K562 (cell line): ENCODE data around the gene TDRD10. TPM values are rescaled to one million over a fixed set of nuclear protein-coding genes. Genes with fewer than 3 reads are reported as not detected.

ENCODE experiments used
- ATAC-seq: fragments of 200-7000 bp; cut with Tn5 transposase; 3 replicates; pipeline ENCODE4 v1.9.1; 2020; ENCODE audit warnings: moderate library complexity
- BruUV-seq: library from RNA; stranded (reverse); fragments of 400-500 nt; replicated peaks from 2 replicates; lab custom pipeline; 2021; lab: Mats Ljungman, UMichigan
- CTCF ChIA-PET: fragments of 300-600 bp; formaldehyde crosslinking; extraction: SDS; loops from one replicate; lab custom pipeline; 2021; ENCODE audit warnings: low intra/inter-chr PET ratio; lab: Yijun Ruan, JAX
- POLR2A ChIA-PET: fragments of 300-600, 350-650 bp; sonication (Branson Sonifier 250); formaldehyde crosslinking; extraction: SDS; loops from one replicate; lab custom pipeline; 2021; ENCODE audit warnings: antibody characterized with exemption, inconsistent platforms; lab: Yijun Ruan, JAX
- DNase-seq, 4 experiments: peaks; one replicate each; pipeline versions ENCODE4 v3.0.0 to v3.0.0-alpha.2; 2011 to 2018; ENCODE audit warnings: low spot score in 3 of 4, mixed read lengths in 3 of 4; ENCODE audit errors: extremely low read depth in 1 of 4
- FAIRE-seq: peaks from 2 replicates; lab custom pipeline; 2011; peaks lifted over from hg19 to GRCh38; lab: Jason Lieb, UNC
- H2AFZ ChIP-seq: 2 replicates; pipeline ENCODE4 v1.6.0; 2011; ENCODE audit warnings: low read depth, low read length, control low read depth, inconsistent platforms
- H3K27ac ChIP-seq: fragments of 200-600 bp; 3 replicates; pipeline ENCODE4 v1.8.0; 2011; ENCODE audit warnings: low read depth, mild to moderate bottlenecking, control low read depth, inconsistent platforms, low read length, moderate library complexity, mixed read lengths; ENCODE audit errors: extremely low read depth
- H3K27me3 ChIP-seq, 2 experiments: fragments of 300-600 bp in 1 of 2; 2 replicates in 1 of 2; 3 replicates in 1 of 2; pipeline versions ENCODE4 v1.6.0 to v1.8.0; 2011; ENCODE audit warnings: inconsistent platforms in 2 of 2, low read length in 2 of 2, mild to moderate bottlenecking in 1 of 2, mixed read lengths in 1 of 2, moderate library complexity in 1 of 2; ENCODE audit not compliant: control insufficient read depth in 2 of 2, insufficient read depth in 2 of 2
- H3K36me3 ChIP-seq: fragments of 300-600 bp; 3 replicates; pipeline ENCODE4 v1.8.0; 2011; ENCODE audit warnings: mild to moderate bottlenecking, low read length, inconsistent platforms; ENCODE audit not compliant: control insufficient read depth, insufficient read depth
- H3K4me1 ChIP-seq, 2 experiments: fragments of 200-600 bp in 1 of 2; replicated peaks in 1 of 2; 2 replicates in 1 of 2; 3 replicates in 1 of 2; pipeline versions ENCODE4 v1.5.1 to v1.8.0; 2011; ENCODE audit warnings: inconsistent platforms in 2 of 2, low read length in 2 of 2, mild to moderate bottlenecking in 1 of 2, mixed read lengths in 1 of 2, moderate library complexity in 1 of 2; ENCODE audit not compliant: control insufficient read depth in 2 of 2, insufficient read depth in 2 of 2
- H3K4me2 ChIP-seq: 2 replicates; pipeline ENCODE4 v1.6.1; 2011; ENCODE audit warnings: low read length, control low read depth, inconsistent platforms, mixed read lengths; ENCODE audit not compliant: insufficient read depth
- H3K4me3 ChIP-seq: fragments of 200-600 bp; sonication (generic), shearing (Covaris generic); 2 replicates; pipeline ENCODE4 v1.5.1; 2016; ENCODE audit warnings: control low read depth, inconsistent platforms
- H3K79me2 ChIP-seq: fragments of 200-600 bp; 3 replicates; pipeline ENCODE4 v1.8.0; 2011; ENCODE audit warnings: low read length, inconsistent platforms; ENCODE audit not compliant: control insufficient read depth, insufficient read depth
- H3K9ac ChIP-seq, 2 experiments: 2 replicates each; pipeline versions ENCODE4 v1.6.0 to v1.6.1; 2011; ENCODE audit warnings: low read depth in 2 of 2, low read length in 2 of 2, control low read depth in 1 of 2, inconsistent platforms in 1 of 2, mild to moderate bottlenecking in 1 of 2, mixed read lengths in 1 of 2; ENCODE audit not compliant: insufficient read depth in 1 of 2
- H3K9me1 ChIP-seq: one replicate; pipeline ENCODE4 v1.6.0; 2011; ENCODE audit warnings: inconsistent platforms, mild to moderate bottlenecking, low read length, moderate library complexity; ENCODE audit not compliant: control insufficient read depth, insufficient read depth
- H3K9me3 ChIP-seq: replicated peaks from 2 replicates; pipeline ENCODE4 v1.5.1; 2011; ENCODE audit warnings: low read depth, low read length, inconsistent platforms; ENCODE audit not compliant: control insufficient read depth, insufficient read depth
- H4K20me1 ChIP-seq: replicated peaks from 2 replicates; pipeline ENCODE4 v1.6.1; 2011; ENCODE audit warnings: low read length, inconsistent platforms, mixed read lengths; ENCODE audit not compliant: control insufficient read depth, insufficient read depth
- BRD4 ChIP-seq: fragments of 200-600 bp; sonication (generic); IDR thresholded peaks from 2 replicates; pipeline ENCODE4 v1.6.1; 2017; ENCODE audit warnings: inconsistent platforms
- NFIC ChIP-seq: fragments of 450-650 bp; IDR thresholded peaks from 2 replicates; pipeline ENCODE4 v1.6.1; 2017; ENCODE audit warnings: mild to moderate bottlenecking, inconsistent platforms
- NFIX ChIP-seq: fragments of 250-450 bp; sonication (Bioruptor Pico); IDR thresholded peaks from 2 replicates; pipeline ENCODE4 v1.4.0; 2020; ENCODE audit warnings: low read depth, mild to moderate bottlenecking, moderate library complexity
- POU5F1 ChIP-seq: fragments of 150-350 bp; IDR thresholded peaks from 2 replicates; pipeline ENCODE4 v1.6.1; 2014; ENCODE audit warnings: borderline replicate concordance, low read length, low read depth, mild to moderate bottlenecking; ENCODE audit not compliant: partially characterized antibody
- RBFOX2 ChIP-seq: fragments of 200-400 bp; formaldehyde crosslinking; IDR thresholded peaks from 2 replicates; pipeline ENCODE4 v1.6.1; 2017; ENCODE audit warnings: low read depth, mild to moderate bottlenecking, low read length, moderate library complexity
- ZBTB5 ChIP-seq: fragments of 450-650 bp; IDR thresholded peaks from 2 replicates; pipeline ENCODE4 v1.6.1; 2017; ENCODE audit warnings: antibody characterized with exemption
- ZFP91 ChIP-seq: sonication (generic); formaldehyde crosslinking; IDR thresholded peaks from 2 replicates; pipeline ENCODE4 v1.8.0; 2022; ENCODE audit warnings: mild to moderate bottlenecking, missing genetic modification reagents
- WGBS: fragments of 100-300 bp; shearing (Covaris generic); methylation state at CpG from one replicate; pipeline ENCODE4 v1.1.6; 2016; ENCODE audit warnings: low coverage, mixed read lengths; ENCODE audit not compliant: insufficient coverage; ENCODE audit errors: missing lambda C conversion rate; 5-methylcytosine and 5-hydroxymethylcytosine counted together
- in situ Hi-C: fragments of 300-500 bp; cut with MboI; formaldehyde crosslinking; loops from 4 replicates; pipeline ENCODE4 v1.15.0; 2018; ENCODE audit warnings: inconsistent platforms, mixed read lengths
- intact Hi-C: fragments of 100-400 bp; cut with micrococcal nuclease; formaldehyde crosslinking; loops from 2 replicates; pipeline ENCODE4 v1.14.2; 2022
- polyA plus RNA-seq, 8 experiments: library from polyadenylated mRNA; depleted of rRNA in 4 of 8; stranded (reverse) in 5 of 8; unstranded in 3 of 8; fragments of >200 nt; fragmentation: Nextera tagmentation in 2 of 8; fragmentation: Illumina TruSeq in 1 of 8; extraction: Ambion mirVana in 2 of 8; extraction: Trizol in 1 of 8; gene quantifications; 2 replicates each; pipeline versions ENCODE4 v1.2.1 to v1.2.3, GENCODE V29; 2011 to 2014; ENCODE audit warnings: inconsistent platforms in 1 of 8, missing spikeins in 1 of 8
- total RNA-seq, 7 experiments: library from RNA; depleted of rRNA in 6 of 7; stranded (reverse); fragments of >200 nt in 6 of 7; fragmentation: Illumina TruSeq in 2 of 7; extraction: Trizol in 2 of 7; gene quantifications; 2 replicates each; pipeline versions ENCODE4 v1.2.1 to v1.2.3, GENCODE V29; 2011 to 2021; ENCODE audit warnings: low replicate concordance in 1 of 7

The TDRD10 gene
- total and polyA plus RNA-seq, 9 of the 15 experiments (the other 6 are each of a cell fraction or from before 2014, with no cell fraction given): not detected

- FAIRE-seq (no peak), ATAC-seq (no peak), DNase-seq (no peak)
- no peaks in the 10 kb centered on the region for H3K9me3 ChIP-seq
- in situ Hi-C loops (no loop called here), intact Hi-C loops (no loop called here)
- POLR2A ChIA-PET: interaction anchor here (0.9 to 1.2 kb wide), 2 partner anchors 10 to 38 kb away, joined by 3 to 4 read pairs; no protein-coding TSS in a partner anchor
- H3K4me3 ChIP-seq: no peak overlapping the region
- WGBS: 91% methylated on average over 6 of the region's 6 CpGs
- no peak overlapping the region for H3K4me2 ChIP-seq
- CTCF ChIA-PET: no interaction called here
- TF ChIP-seq RBFOX2: 0 out of 2 replicates have a peak, but pooled peaks have one; percentile 14
- no peak for TF ChIP-seq POU5F1
- no peaks in the 10 kb centered on the region for H3K27me3 ChIP-seq
- no peak overlapping the region for H2AFZ ChIP-seq
- H3K27ac ChIP-seq: no peak overlapping the region
- no peak overlapping the region for H3K9ac ChIP-seq
- peaks cover 15% of the 10 kb centered on the region for H3K79me2 ChIP-seq
- peaks cover 78% of the 10 kb centered on the region for H3K36me3 ChIP-seq
- BruUV-seq: no TSS peak
- no peaks in the 10 kb centered on the region for H3K9me1 ChIP-seq
- H3K4me1 ChIP-seq: peaks cover 0 to 6% of the 10 kb centered on the region in 2 experiments; a peak in 3 of 5 replicates
- H4K20me1 ChIP-seq: peaks cover 8% of the 10 kb centered on the region; the same call in 1 of the 2 replicates
Measured at GRCh38 chr1:154552036-154552435, 50.0 kb downstream of the TDRD10 start.

- ChIA-PET CTCF (interaction anchor here (0.6 kb wide), 1 partner anchor 719 kb away, joined by 3 read pairs; no protein-coding TSS in a partner anchor), POLR2A (interaction anchor here (0.7 to 1.2 kb wide), 4 partner anchors 11 to 73 kb away, joined by 3 to 4 read pairs (median 3); no protein-coding TSS in a partner anchor)
- in situ Hi-C loops (no loop called here), intact Hi-C loops (no loop called here)
- TF ChIP-seq NFIC (peak; percentile 93), NFIX (peak; percentile 65; the same call in 1 of the 2 replicates), BRD4 (no peak), ZBTB5 (no peak), ZFP91 (no peak)
- Histone ChIP-seq H3K79me2 (peaks cover 27% of the 10 kb centered on the region), H3K27ac (no peak overlapping the region), H3K27me3 (no peaks in the 10 kb centered on the region), H3K4me2 (no peak overlapping the region), H3K36me3 (peaks cover 78% of the 10 kb centered on the region), H3K4me3 (no peak overlapping the region), H2AFZ (no peak overlapping the region), H3K9me1 (no peaks in the 10 kb centered on the region), H3K9me3 (no peaks in the 10 kb centered on the region), H4K20me1 (peaks cover 8% of the 10 kb centered on the region; the same call in 1 of the 2 replicates), H3K4me1 (peaks cover 9 to 13% of the 10 kb centered on the region in 2 experiments; a peak in 4 of 5 replicates), H3K9ac (no peak overlapping the region)
- 70% methylated on average over 11 of the region's 12 CpGs for WGBS
- DNase-seq (no peak), ATAC-seq (no peak), FAIRE-seq (no peak)
- BruUV-seq: no TSS peak
Measured at GRCh38 chr1:154553056-154554030, 51.3 kb downstream of the TDRD10 start.
